Esophagus squamous epithelium (tissue), 5 donors: ENCODE data around the gene DGKK. TPM values are rescaled to one million over a fixed set of nuclear protein-coding genes. Genes with fewer than 3 reads are reported as not detected.

Experiments
- DNase-seq: peaks from one replicate; lab custom pipeline; 2025; lab: John Stamatoyannopoulos, UW
- H3K27ac ChIP-seq, 4 donors: fragments of 200-600 bp; sonication (generic); one replicate each; pipeline ENCODE4 v1.5.1; 2016 to 2019; ENCODE audit warnings: mild to moderate bottlenecking in 1 of 4
- H3K27me3 ChIP-seq, 4 donors: fragments of 200-600 bp; sonication (generic); 1 replicate in 3 of 4; 2 replicates in 1 of 4; pipeline versions ENCODE4 v1.5.1 to v1.6.0; 2017 to 2021; ENCODE audit warnings: antibody characterized with exemption in 1 of 4
- H3K36me3 ChIP-seq, 3 donors: fragments of 200-600 bp; sonication (generic); one replicate each; pipeline ENCODE4 v1.5.1; 2016 to 2019
- H3K4me1 ChIP-seq, 3 donors: fragments of 200-600 bp; sonication (generic); one replicate each; pipeline ENCODE4 v1.5.1; 2017 to 2019
- H3K4me3 ChIP-seq, 4 donors: fragments of 200-600 bp; sonication (generic); 1 replicate in 3 of 4; 2 replicates in 1 of 4; pipeline ENCODE4 v1.5.1; 2016 to 2019; ENCODE audit warnings: mild to moderate bottlenecking in 2 of 4, moderate library complexity in 1 of 4
- H3K9me3 ChIP-seq, 3 donors: fragments of 200-600 bp; sonication (generic); one replicate each; pipeline ENCODE4 v1.5.1; 2016 to 2019
- POLR2A ChIP-seq, 4 donors: fragments of 450-650 bp; IDR thresholded peaks; one replicate each; pipeline ENCODE4 v1.6.1; 2017; ENCODE audit warnings: antibody characterized with exemption in 4 of 4, mild to moderate bottlenecking in 4 of 4, moderate library complexity in 3 of 4
- WGBS, 2 donors: methylation state at CpG; one replicate each; pipeline ENCODE4 v1.1.5; 2018; 5-methylcytosine and 5-hydroxymethylcytosine counted together
- intact Hi-C: fragments of 100-400 bp; cut with DNase I; formaldehyde crosslinking; loops from one replicate; pipeline ENCODE4 v1.15.0; 2022
- total RNA-seq, 4 donors: library from RNA; depleted of rRNA; stranded (reverse); fragments of >200 nt; gene quantifications; one replicate each; pipeline ENCODE4 v1.1.0, GENCODE V29; 2016
- TF ChIP-seq, protein P1 (sequence below), 6 experiments: fragments of 450-650 bp in 4 of 6; fragments of 200-600 bp in 2 of 6; sonication (generic) in 2 of 6; IDR thresholded peaks; one replicate each; pipeline ENCODE4 v1.5.1; 2016 to 2019; ENCODE audit warnings: antibody characterized with exemption in 6 of 6, mild to moderate bottlenecking in 4 of 6, moderate library complexity in 4 of 6
- donor health status: DM: yes; HTN: yes; CAD: no.

The DGKK gene
- total RNA-seq, 4 donors from 2014 or later: not detected

DNA sequence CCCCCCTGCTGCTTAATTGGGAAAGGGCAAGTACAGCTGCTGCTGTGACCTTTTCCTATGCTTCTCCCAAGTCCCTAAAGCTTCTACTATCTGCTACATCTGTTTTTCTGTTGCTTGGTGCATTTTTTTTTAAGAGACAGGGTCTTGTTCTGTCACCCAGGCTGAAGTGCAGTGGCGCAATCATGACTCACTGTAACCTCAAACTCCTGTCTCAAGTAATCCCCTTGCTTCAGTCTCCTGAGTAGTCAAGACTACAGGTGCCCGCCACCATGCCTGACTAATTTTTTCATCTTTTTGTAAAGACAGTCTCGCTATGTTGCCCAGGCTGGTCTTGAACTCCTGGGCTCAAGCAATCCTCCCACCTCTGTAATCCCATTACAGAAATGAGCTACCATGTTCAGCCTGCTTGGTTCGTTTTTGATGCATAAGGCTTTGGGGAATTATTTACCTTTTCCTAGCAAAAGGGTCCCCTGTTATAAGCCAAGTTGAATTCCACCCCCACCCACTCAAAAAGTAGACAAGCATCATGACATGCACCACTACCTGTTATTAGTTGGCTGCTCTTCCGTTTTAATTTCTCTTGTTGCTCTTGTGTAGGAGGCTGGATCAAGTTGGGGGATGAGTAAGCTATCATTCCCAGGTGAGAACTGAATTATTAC lies 39.6 kb downstream of the DGKK start:
- intact Hi-C loops: no loop called here
- Histone ChIP-seq H3K27ac (no peak overlapping the region), H3K9me3 (no peaks in the 10 kb centered on the region), H3K36me3 (no peaks in the 10 kb centered on the region), H3K27me3 (peaks cover 0 to 6% (median 0%) of the 10 kb centered on the region in 4 donors), H3K4me3 (no peak overlapping the region), H3K4me1 (no peaks in the 10 kb centered on the region)
- WGBS, 2 donors: 46 to 52% methylated on average over 3 to 5 of the region's 5 CpGs
- TF ChIP-seq POLR2A (IDR thresholded peaks at IDR 0.05): no peak
- TF ChIP-seq, protein P1, sequence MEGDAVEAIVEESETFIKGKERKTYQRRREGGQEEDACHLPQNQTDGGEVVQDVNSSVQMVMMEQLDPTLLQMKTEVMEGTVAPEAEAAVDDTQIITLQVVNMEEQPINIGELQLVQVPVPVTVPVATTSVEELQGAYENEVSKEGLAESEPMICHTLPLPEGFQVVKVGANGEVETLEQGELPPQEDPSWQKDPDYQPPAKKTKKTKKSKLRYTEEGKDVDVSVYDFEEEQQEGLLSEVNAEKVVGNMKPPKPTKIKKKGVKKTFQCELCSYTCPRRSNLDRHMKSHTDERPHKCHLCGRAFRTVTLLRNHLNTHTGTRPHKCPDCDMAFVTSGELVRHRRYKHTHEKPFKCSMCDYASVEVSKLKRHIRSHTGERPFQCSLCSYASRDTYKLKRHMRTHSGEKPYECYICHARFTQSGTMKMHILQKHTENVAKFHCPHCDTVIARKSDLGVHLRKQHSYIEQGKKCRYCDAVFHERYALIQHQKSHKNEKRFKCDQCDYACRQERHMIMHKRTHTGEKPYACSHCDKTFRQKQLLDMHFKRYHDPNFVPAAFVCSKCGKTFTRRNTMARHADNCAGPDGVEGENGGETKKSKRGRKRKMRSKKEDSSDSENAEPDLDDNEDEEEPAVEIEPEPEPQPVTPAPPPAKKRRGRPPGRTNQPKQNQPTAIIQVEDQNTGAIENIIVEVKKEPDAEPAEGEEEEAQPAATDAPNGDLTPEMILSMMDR (IDR thresholded peaks at IDR 0.05): no peak
- no peak for DNase-seq

DNA sequence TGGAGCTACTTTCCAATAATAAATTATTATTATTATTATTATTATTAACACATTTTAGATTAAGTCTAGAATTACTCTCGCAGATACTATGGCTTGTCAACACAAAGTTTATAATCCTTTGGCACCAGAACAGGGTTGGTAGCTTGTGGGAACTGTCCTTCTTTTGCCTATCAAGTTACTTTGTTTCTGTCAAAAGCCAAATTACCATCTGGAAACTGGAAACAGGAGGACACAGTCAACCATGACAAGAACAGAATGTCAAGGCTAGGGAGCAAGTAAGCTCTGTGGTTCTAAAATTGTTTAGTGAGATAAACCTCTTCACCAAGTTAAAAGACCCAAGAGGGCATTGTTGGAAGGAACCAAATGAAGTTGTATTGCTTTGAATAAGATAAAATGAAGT lies 42.5 kb downstream of the DGKK start:
- intact Hi-C loops: no loop called here
- Histone ChIP-seq H3K27me3 (peaks cover 0 to 6% (median 0%) of the 10 kb centered on the region in 4 donors), H3K4me3 (no peak overlapping the region), H3K27ac (no peak overlapping the region), H3K9me3 (no peaks in the 10 kb centered on the region), H3K36me3 (no peaks in the 10 kb centered on the region), H3K4me1 (no peaks in the 10 kb centered on the region)
- no peak for DNase-seq
- 62 to 86% methylated on average over 1 of the region's 1 CpG for WGBS, 2 donors
- TF ChIP-seq, protein P1 (IDR thresholded peaks at IDR 0.05): no peak
- no peak for TF ChIP-seq POLR2A (IDR thresholded peaks at IDR 0.05)

DNA sequence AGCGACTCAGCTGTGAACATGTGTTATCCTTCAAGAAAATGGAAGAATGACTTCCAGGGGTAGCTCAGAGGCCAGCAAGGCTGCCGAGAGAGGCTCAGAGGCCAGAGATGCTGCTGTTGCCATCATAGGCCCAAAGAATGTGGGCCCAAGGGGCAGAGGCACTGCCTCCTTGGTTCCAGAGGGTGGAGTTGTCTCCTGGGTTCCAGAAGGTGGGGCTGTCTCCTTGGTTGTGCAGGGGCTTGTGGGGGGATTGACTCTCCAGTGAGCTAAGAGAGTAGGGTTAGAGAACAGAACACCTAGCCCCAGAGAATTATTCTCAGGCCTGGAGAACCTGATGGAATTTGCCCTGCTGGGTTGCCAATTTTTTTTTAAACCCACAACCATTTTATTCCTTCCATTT lies 62.6 kb downstream of the DGKK start:
- intact Hi-C loops: no loop called here
- no peaks in the 10 kb centered on the region for H3K9me3 ChIP-seq
- no peak overlapping the region for H3K4me3 ChIP-seq
- no peak overlapping the region for H3K27ac ChIP-seq
- H3K27me3 ChIP-seq: no peaks in the 10 kb centered on the region
- 60% methylated on average over 2 of the region's 2 CpGs; no CpG with 5 or more reads in 1 of the 2 donors for WGBS, 2 donors
- H3K4me1 ChIP-seq: no peaks in the 10 kb centered on the region
- no peak for TF ChIP-seq POLR2A (IDR thresholded peaks at IDR 0.05)
- TF ChIP-seq, protein P1 (IDR thresholded peaks at IDR 0.05): no peak
- no peak for DNase-seq
- no peaks in the 10 kb centered on the region for H3K36me3 ChIP-seq

DNA sequence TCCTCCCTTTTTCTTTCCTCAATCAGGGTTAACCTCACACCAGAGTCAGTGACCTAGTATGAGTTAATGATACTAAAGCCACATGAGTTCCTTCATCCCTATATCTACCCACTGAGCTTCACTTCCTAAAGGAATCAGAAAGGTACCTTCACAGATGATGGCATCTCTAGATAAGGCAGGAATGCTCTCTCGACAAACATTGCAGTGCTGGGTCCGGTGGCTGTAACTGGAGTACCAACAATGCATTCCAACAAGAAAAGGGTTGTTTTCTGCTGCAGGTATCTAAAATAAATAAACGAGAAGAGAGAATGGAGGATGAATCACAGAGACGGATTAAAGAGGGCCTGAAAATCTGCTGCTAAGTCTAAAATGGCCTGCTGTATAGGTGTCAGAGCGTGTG lies 66.7 kb downstream of the DGKK start:
- intact Hi-C loops: no loop called here
- Histone ChIP-seq H3K4me3 (no peak overlapping the region), H3K27me3 (no peaks in the 10 kb centered on the region), H3K4me1 (no peaks in the 10 kb centered on the region), H3K27ac (no peak overlapping the region), H3K9me3 (no peaks in the 10 kb centered on the region), H3K36me3 (no peaks in the 10 kb centered on the region)
- TF ChIP-seq, protein P1 (IDR thresholded peaks at IDR 0.05): no peak
- TF ChIP-seq POLR2A (IDR thresholded peaks at IDR 0.05): no peak
- 22 to 54% methylated on average over 3 to 5 of the region's 5 CpGs for WGBS, 2 donors
- DNase-seq: no peak

DNA sequence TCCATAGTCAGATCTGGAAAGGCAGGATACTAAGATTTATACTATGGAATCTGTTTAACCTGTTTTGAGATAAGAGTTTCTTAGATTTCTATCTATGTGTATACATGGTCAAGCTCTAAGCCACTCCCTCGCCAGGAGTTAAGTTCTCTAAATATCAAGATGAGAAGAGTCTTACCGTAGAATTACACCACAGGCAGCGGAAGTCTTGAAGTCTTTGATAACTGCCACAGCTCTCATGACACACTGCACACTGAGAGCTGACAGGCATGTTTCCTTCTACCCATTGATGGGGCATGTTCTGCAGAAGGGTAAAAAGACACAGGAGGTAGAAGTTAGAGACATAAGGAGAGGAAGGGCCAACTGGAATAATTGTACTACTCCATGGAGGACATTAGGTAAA lies 67.7 kb downstream of the DGKK start:
- WGBS, 2 donors: 65 to 100% methylated on average over 2 to 3 of the region's 3 CpGs
- no peaks in the 10 kb centered on the region for H3K4me1 ChIP-seq
- H3K36me3 ChIP-seq: no peaks in the 10 kb centered on the region
- intact Hi-C loops: no loop called here
- no peaks in the 10 kb centered on the region for H3K9me3 ChIP-seq
- no peaks in the 10 kb centered on the region for H3K27me3 ChIP-seq
- H3K27ac ChIP-seq: no peak overlapping the region
- DNase-seq: no peak
- no peak overlapping the region for H3K4me3 ChIP-seq
- TF ChIP-seq POLR2A (IDR thresholded peaks at IDR 0.05): no peak
- TF ChIP-seq, protein P1 (IDR thresholded peaks at IDR 0.05): no peak
